ENCODE measurements around the gene SHMT2. TPM values are rescaled to one million over a fixed set of nuclear protein-coding genes. Genes with fewer than 3 reads are reported as not detected.

SHMT2 gene
- total and polyA plus RNA-seq, 9 of the 15 experiments (the other 6 are each of a cell fraction or from before 2014, with no cell fraction given) = 46.1 to 319 (median 115) TPM

DNA sequence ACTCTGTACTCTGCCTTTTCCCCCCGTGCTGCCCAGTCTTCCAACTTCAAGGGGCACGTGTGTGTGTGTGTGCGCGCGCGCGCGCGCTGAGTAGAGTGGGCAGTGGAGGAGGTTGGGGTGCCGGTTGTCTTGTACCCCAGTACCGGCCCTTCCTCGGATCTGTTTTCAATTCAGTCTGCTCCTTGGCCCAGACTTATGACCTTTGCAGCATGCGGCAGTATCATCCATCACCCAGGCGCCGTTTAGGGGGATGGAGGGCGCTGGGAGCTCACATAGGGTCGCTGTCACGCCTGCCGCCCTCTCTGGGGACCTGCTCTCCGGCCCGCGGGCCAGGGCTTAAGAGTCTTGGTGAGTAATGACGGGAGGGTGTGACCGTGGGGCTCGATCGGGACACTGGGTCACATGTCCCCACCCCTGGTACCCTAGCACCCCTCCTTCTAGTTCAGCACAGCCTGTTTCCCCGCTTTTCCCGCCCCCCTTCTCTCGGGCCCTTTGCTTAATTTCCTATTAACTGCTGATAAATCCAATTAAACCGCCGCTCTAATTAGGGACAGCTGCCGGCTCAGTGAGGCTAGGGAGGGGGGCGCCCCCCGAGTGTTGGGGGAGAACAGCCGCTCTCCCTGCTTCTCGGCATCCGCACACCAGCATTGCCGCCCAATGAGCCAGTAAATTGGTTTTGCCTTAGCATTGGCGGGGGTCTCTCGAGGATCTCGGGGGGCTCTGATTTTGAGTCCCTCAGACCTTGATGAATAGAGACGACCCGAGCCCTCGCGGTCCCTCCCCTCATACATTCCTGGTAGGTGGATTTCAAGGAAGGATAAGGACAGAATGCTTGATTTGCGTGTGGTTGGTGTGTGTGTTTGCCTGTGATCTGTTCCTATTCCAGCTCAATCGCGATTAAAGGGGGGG lies 12.1 kb downstream of the SHMT2 start (continued):
- TF ChIP-seq, protein P1, sequence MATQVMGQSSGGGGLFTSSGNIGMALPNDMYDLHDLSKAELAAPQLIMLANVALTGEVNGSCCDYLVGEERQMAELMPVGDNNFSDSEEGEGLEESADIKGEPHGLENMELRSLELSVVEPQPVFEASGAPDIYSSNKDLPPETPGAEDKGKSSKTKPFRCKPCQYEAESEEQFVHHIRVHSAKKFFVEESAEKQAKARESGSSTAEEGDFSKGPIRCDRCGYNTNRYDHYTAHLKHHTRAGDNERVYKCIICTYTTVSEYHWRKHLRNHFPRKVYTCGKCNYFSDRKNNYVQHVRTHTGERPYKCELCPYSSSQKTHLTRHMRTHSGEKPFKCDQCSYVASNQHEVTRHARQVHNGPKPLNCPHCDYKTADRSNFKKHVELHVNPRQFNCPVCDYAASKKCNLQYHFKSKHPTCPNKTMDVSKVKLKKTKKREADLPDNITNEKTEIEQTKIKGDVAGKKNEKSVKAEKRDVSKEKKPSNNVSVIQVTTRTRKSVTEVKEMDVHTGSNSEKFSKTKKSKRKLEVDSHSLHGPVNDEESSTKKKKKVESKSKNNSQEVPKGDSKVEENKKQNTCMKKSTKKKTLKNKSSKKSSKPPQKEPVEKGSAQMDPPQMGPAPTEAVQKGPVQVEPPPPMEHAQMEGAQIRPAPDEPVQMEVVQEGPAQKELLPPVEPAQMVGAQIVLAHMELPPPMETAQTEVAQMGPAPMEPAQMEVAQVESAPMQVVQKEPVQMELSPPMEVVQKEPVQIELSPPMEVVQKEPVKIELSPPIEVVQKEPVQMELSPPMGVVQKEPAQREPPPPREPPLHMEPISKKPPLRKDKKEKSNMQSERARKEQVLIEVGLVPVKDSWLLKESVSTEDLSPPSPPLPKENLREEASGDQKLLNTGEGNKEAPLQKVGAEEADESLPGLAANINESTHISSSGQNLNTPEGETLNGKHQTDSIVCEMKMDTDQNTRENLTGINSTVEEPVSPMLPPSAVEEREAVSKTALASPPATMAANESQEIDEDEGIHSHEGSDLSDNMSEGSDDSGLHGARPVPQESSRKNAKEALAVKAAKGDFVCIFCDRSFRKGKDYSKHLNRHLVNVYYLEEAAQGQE (IDR thresholded peaks at IDR 0.05; ENCODE audit: borderline replicate concordance) = no peak
- TF ChIP-seq, protein P1 (CRISPR knock-in tag; IDR thresholded peaks at IDR 0.05; ENCODE audit: low read depth) = no peak

All from K562 (cell line).